Uterus (tissue), 4 donors: ENCODE measurements around the gene BLACAT1. TPM values are rescaled to one million over a fixed set of nuclear protein-coding genes. Genes with fewer than 3 reads are reported as not detected.
A peak's percentile ranks its signal among the peaks of the same experiment; 100 is the strongest.

ENCODE experiments used
- DNase-seq, 2 donors: peaks; one replicate each; pipeline ENCODE4 v3.0.0-alpha.2; 2019 to 2020
- H3K27ac ChIP-seq, 2 donors: fragments of 200-600 bp; sonication (generic); 1 replicate in 1 of 2; 2 replicates in 1 of 2; pipeline ENCODE4 v1.5.1; 2016 to 2018
- H3K27me3 ChIP-seq, 2 donors: fragments of 200-600 bp; sonication (generic); one replicate each; pipeline ENCODE4 v1.5.1; 2018 to 2019; ENCODE audit warnings: control low read depth in 1 of 2
- H3K36me3 ChIP-seq, 2 donors: fragments of 200-600 bp; sonication (generic); one replicate each; pipeline ENCODE4 v1.5.1; 2019; ENCODE audit warnings: control low read depth in 1 of 2
- H3K4me1 ChIP-seq, 2 donors: fragments of 200-600 bp; sonication (generic); one replicate each; pipeline ENCODE4 v1.5.1; 2018 to 2019; ENCODE audit warnings: control low read depth in 1 of 2
- H3K4me3 ChIP-seq, 2 donors: fragments of 200-600 bp; sonication (generic); 1 replicate in 1 of 2; 2 replicates in 1 of 2; pipeline ENCODE4 v1.5.1; 2018 to 2019; ENCODE audit warnings: mild to moderate bottlenecking in 1 of 2
- H3K9me3 ChIP-seq, 2 donors: fragments of 200-600 bp; sonication (generic); one replicate each; pipeline ENCODE4 v1.5.1; 2019; ENCODE audit warnings: control low read depth in 1 of 2
- POLR2A ChIP-seq, 2 donors: fragments of 450-650 bp; IDR thresholded peaks; one replicate each; pipeline ENCODE4 v1.6.1; 2016; ENCODE audit warnings: antibody characterized with exemption in 2 of 2, mild to moderate bottlenecking in 1 of 2, moderate library complexity in 1 of 2
- intact Hi-C: fragments of 100-400 bp; cut with DNase I; formaldehyde crosslinking; loops from one replicate; pipeline ENCODE4 v1.15.1; 2023; ENCODE audit warnings: low total_unique reads
- total RNA-seq, 4 donors: library from RNA; depleted of rRNA in 3 of 4; stranded (reverse); fragments of >200 nt in 3 of 4; gene quantifications; one replicate each; pipeline versions ENCODE4 v1.1.0 to v1.2.4, GENCODE V29; 2014 to 2023
- TF ChIP-seq, protein P1 (sequence below), 4 experiments: fragments of 200-600 bp in 2 of 4; fragments of 450-650 bp in 2 of 4; sonication (generic) in 2 of 4; IDR thresholded peaks; one replicate each; pipeline ENCODE4 v1.5.1; 2016 to 2019; ENCODE audit warnings: antibody characterized with exemption in 4 of 4, mild to moderate bottlenecking in 2 of 4, moderate library complexity in 1 of 4
- donor health status: DM: yes; HTN: yes; CAD: no.

The BLACAT1 gene
- total RNA-seq, result 1 to 10 TPM in 1 of 4 donors, under 1 TPM in 1, not detected in 2; 0.52 to 1.0 TPM

DNA sequence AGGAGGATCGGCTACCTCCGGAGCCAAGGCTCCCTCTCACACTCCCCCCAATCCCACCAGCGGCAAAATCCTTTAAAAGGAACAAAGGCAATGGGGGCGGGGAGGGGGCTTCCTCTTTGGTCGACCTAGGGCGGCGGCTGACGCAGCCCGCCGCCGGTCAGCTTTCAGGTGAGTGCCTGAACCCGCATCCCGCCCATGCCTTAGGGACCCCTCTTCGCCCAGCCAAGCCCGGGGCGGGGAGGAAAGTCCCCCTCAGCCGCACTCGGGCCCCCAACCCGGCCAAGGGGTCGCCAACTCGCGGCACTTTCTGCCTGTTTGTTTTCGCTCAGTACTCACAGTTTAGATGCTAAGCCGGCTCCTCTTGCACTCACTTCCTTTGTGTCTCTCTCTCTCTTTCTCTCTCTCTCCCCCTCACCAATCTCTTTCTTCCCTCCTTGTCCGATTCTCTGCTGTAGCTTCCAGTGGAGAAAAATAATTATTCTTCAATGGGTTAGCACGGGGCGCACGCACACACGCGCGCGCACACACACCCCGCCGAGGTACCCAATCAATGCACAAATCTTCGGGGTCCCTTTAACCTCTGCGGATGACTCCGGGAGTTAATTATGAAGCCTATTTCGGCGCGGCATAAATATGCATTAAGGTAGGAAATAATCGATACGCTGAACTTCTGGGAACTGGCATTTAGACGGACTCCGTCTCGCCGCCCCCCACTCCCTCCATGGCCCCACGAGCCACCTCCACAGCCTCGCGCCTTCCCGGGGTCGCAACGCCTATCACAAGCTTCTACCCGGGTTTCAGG, at the start of gene BLACAT1:
TSS of gene BLACAT1 (minus strand) at position 465 of the 802 bp plus-strand sequence.
- Histone ChIP-seq H3K27me3 (peaks cover 7 to 32% of the 10 kb centered on the region in 2 donors), H3K9me3 (no peaks in the 10 kb centered on the region), H3K36me3 (no peaks in the 10 kb centered on the region), H3K4me3 (no peak within 1 kb of the TSS), H3K4me1 (peaks cover 0 to 15% of the 10 kb centered on the region in 2 donors), H3K27ac (no peak within 1 kb of the TSS)
- intact Hi-C loops, result no loop called here
- TF ChIP-seq, protein P1, sequence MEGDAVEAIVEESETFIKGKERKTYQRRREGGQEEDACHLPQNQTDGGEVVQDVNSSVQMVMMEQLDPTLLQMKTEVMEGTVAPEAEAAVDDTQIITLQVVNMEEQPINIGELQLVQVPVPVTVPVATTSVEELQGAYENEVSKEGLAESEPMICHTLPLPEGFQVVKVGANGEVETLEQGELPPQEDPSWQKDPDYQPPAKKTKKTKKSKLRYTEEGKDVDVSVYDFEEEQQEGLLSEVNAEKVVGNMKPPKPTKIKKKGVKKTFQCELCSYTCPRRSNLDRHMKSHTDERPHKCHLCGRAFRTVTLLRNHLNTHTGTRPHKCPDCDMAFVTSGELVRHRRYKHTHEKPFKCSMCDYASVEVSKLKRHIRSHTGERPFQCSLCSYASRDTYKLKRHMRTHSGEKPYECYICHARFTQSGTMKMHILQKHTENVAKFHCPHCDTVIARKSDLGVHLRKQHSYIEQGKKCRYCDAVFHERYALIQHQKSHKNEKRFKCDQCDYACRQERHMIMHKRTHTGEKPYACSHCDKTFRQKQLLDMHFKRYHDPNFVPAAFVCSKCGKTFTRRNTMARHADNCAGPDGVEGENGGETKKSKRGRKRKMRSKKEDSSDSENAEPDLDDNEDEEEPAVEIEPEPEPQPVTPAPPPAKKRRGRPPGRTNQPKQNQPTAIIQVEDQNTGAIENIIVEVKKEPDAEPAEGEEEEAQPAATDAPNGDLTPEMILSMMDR (IDR thresholded peaks at IDR 0.05), result no peak
- TF ChIP-seq POLR2A (IDR thresholded peaks at IDR 0.05), result no peak
- DNase-seq, result no peak

DNA sequence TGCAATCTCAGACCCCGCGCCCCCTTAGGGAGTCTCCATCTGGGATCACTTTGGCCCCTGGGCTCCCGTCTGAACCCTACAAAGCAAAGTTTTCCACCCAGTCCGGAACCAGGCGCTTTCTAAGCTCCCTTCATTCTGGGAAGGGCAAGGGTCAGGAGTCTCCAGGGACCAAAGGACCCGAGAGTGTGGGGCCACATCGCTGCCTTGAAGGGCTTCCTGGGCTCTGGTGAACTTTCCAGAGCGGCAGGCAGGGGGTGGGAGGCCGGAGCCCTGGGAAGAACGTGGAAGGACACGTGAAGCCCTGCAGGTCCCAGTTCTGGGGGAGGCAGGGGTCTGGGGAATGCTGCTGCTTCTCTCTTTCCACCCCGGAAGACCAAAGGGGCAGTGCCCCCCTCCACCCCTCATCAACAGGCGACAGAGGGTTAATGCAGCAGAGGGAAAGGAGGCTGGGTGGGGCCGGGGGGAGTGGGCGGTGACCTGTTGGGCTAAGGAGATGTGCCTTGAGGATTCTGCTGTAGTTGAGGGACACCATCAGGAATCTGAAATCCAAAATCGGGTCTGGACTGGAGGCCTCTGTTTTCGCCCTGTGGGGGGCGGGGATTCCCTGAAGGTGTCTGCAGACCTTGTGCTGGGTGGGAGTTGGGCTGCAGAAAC, 49.4 kb upstream of the BLACAT1 start:
- Histone ChIP-seq H3K36me3 (no peaks in the 10 kb centered on the region), H3K27ac (peak overlapping the region; percentile 77 to 79), H3K4me3 (peak overlapping the region; percentile 64 to 90), H3K27me3 (no peaks in the 10 kb centered on the region), H3K4me1 (peaks cover 0 to 5% of the 10 kb centered on the region in 2 donors), H3K9me3 (no peaks in the 10 kb centered on the region)
- intact Hi-C loops, result no loop called here
- DNase-seq, result no peak
- TF ChIP-seq, protein P1 (IDR thresholded peaks at IDR 0.05), result no peak
- TF ChIP-seq POLR2A (IDR thresholded peaks at IDR 0.05), result no peak

DNA sequence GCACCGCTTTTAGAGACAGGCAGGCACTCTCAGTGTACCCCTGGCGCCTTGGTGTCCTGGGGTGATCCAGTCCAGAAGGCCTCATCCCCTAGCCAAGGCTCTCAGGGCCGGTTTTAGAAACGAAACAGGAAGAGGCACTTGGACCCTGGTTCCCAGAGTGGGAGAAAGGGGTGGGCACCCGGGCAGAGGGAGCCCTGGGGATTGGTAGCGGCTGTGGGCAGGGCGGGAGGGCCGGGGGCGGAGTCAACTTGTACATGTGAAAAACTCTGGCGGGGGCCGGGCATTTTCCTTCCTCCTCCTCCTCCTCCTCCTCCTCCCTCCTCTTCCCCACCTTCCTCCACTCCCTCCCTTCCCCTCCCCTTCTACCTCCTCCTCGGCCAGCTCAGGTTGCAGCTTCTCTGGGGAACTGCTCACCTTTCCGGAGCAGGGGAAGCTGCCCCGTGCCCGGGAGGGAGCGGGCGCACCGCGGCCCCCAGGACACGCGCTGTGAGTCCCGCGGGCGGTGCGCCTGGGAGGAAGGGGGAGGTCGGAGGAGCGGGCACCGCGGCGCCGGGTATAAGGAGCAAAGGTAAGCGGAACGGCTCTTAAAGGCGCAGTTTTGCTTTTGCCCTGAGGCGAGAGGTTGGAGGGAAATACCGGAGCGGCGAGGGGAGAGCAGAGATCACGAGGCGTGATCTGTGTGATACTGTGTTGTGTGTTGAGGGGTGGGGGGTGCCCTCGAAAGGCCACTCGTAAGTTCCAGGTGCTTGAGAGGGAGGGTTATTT, 48.6 kb upstream of the BLACAT1 start, which contains the start of gene CDK18:
TSS of gene CDK18 (plus strand) at position 359 of the 765 bp plus-strand sequence. CDS start 18,499 bp downstream, outside the sequence.
- peak in 1 of 2 donors; percentile 32 for TF ChIP-seq POLR2A (IDR thresholded peaks at IDR 0.05)
- TF ChIP-seq, protein P1 (IDR thresholded peaks at IDR 0.05), result peak in 1 of 4 experiments; percentile 3
- Histone ChIP-seq H3K9me3 (no peaks in the 10 kb centered on the region), H3K27me3 (no peaks in the 10 kb centered on the region), H3K27ac (peak within 1 kb of the TSS; percentile 77 to 79), H3K4me1 (peaks cover 0 to 5% of the 10 kb centered on the region in 2 donors), H3K4me3 (peak within 1 kb of the TSS; percentile 64 to 90), H3K36me3 (no peaks in the 10 kb centered on the region)
- intact Hi-C loops, result no loop called here
- peak; percentile 69 to 76 for DNase-seq

DNA sequence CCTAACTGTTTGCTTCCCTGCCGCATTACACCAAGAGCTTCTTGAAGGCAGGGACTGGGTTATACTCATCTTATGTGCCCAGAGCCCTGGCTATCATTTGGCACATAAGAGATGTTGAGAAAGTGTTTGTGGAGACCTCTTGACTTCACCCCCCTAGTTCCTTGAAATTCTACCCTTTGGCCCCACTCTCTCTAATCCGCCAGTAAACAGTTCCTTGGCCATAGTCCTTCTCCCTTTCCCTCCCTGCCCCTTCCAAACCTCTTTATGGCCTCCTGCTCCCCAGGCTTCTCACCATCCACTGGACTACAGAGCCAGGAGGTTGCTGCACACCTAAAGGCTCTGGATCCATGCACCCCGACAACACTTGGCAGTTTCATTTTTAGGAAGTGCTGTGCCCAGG, 47.1 kb upstream of the BLACAT1 start:
- no peaks in the 10 kb centered on the region for H3K36me3 ChIP-seq
- H3K27ac ChIP-seq, result no peak overlapping the region
- TF ChIP-seq, protein P1 (IDR thresholded peaks at IDR 0.05), result no peak
- TF ChIP-seq POLR2A (IDR thresholded peaks at IDR 0.05), result no peak
- no peaks in the 10 kb centered on the region for H3K9me3 ChIP-seq
- DNase-seq, result no peak
- H3K4me3 ChIP-seq, result no peak overlapping the region
- no peaks in the 10 kb centered on the region for H3K27me3 ChIP-seq
- H3K4me1 ChIP-seq, result peaks cover 0 to 5% of the 10 kb centered on the region in 2 donors
- intact Hi-C loops, result no loop called here
